ENCODE data around the gene DNTT.

DNTT gene

DNA sequence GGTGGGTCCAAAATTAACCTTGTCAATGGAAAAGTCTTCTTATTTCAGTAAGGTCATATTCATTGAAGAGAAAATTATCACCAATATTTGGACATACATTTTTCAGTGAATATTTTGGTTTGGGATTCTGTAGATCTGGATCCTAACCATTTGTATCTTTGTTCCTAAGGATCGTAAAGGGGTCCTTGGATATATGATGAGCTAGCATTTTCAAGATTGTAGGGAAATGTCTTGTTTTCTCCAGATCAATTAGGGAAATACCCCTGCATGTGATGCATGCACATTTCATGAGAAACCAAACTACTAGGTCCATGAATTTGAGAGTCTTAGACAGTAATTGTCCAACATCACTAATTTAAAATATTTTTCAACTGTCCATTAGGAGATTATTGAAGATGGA lies 18.0 kb downstream of the DNTT start:
- Histone ChIP-seq H3K4ac (ENCODE audit: low read length) (no peak overlapping the region), H3K9ac (ENCODE audit: low read depth, low read length, poor library complexity) (no peak overlapping the region), H3K4me3 (ENCODE audit: low read length in 2 of 2) (no peak overlapping the region), H3K79me1 (ENCODE audit: low read depth, low read length) (no peaks in the 10 kb centered on the region), H3K9me3 (replicated peaks in 1 of 2; ENCODE audit: control insufficient read depth in 2 of 2, insufficient read depth in 1 of 2, low read depth in 1 of 2, low read length in 2 of 2) (no peaks in the 10 kb centered on the region), H2BK5ac (ENCODE audit: low read length) (no peak overlapping the region), H3K4me1 (ENCODE audit: control insufficient read depth in 2 of 2, insufficient read depth in 1 of 2, low read depth in 1 of 2, low read length in 2 of 2) (no peaks in the 10 kb centered on the region), H3K27ac (replicated peaks; ENCODE audit: low read length) (no peak overlapping the region), H3K23ac (ENCODE audit: low read depth, low read length, poor library complexity) (no peak overlapping the region), H2AFZ (ENCODE audit: low read length) (no peak overlapping the region), H4K8ac (ENCODE audit: low read depth, low read length) (no peak overlapping the region), H2BK12ac (ENCODE audit: low read length) (no peak overlapping the region), H2AK5ac (ENCODE audit: low read depth, low read length) (no peak overlapping the region), H3K14ac (ENCODE audit: low read length) (no peak overlapping the region), H2BK15ac (ENCODE audit: low read length) (no peak overlapping the region), H4K91ac (ENCODE audit: low read depth, low read length, poor library complexity) (no peak overlapping the region), H2BK120ac (ENCODE audit: low read depth, low read length) (no peak overlapping the region), H3K36me3 (replicated peaks in 1 of 2; ENCODE audit: control insufficient read depth in 2 of 2, insufficient read depth in 2 of 2, low read length in 2 of 2) (no peaks in the 10 kb centered on the region), H3K27me3 (ENCODE audit: control insufficient read depth in 3 of 3, insufficient read depth in 3 of 3, low read depth in 1 of 3, low read length in 3 of 3) (no peaks in the 10 kb centered on the region), H3K18ac (ENCODE audit: low read length) (no peak overlapping the region), H3K4me2 (ENCODE audit: insufficient read depth, low read length, poor library complexity, severe bottlenecking) (no peak overlapping the region)
- no peak for DNase-seq (ENCODE audit: low spot score)
- WGBS, 2 donors (ENCODE audit: extremely low coverage in 2 of 2, insufficient read length in 2 of 2, insufficient replicate concordance in 1 of 2), result no CpG with 5 or more reads among the region's 1 CpG

DNA sequence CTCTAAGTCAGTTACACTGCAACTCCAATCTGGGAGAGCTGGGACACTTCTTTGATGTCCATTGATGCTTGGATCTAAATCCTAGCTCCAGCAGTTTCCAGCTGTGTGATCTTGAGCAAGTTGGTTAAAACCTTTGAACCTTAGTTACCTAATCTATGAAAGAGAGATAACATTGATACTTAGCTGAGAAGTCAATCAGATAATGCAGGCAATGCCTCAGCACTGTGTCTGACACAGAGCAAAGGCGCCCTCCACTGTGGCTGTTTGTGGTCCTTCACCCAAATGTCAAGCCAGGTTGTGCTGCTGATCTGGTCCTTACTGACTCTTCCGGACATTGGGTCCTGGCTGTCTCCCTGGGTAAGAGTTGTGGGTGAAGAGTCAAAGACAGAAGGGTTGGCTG lies 20.2 kb downstream of the DNTT start:
- no peak overlapping the region for H3K4me3 ChIP-seq (ENCODE audit: low read length in 2 of 2)
- H3K36me3 ChIP-seq (replicated peaks in 1 of 2; ENCODE audit: control insufficient read depth in 2 of 2, insufficient read depth in 2 of 2, low read length in 2 of 2), result no peaks in the 10 kb centered on the region
- no peaks in the 10 kb centered on the region for H3K9me3 ChIP-seq (replicated peaks in 1 of 2; ENCODE audit: control insufficient read depth in 2 of 2, insufficient read depth in 1 of 2, low read depth in 1 of 2, low read length in 2 of 2)
- H3K27ac ChIP-seq (replicated peaks; ENCODE audit: low read length), result no peak overlapping the region
- no peaks in the 10 kb centered on the region for H3K4me1 ChIP-seq (ENCODE audit: control insufficient read depth in 2 of 2, insufficient read depth in 1 of 2, low read depth in 1 of 2, low read length in 2 of 2)
- no peak overlapping the region for H2BK12ac ChIP-seq (ENCODE audit: low read length)
- H2BK5ac ChIP-seq (ENCODE audit: low read length), result no peak overlapping the region
- H2BK15ac ChIP-seq (ENCODE audit: low read length), result no peak overlapping the region
- no peak overlapping the region for H3K14ac ChIP-seq (ENCODE audit: low read length)
- WGBS, 2 donors (ENCODE audit: extremely low coverage in 2 of 2, insufficient read length in 2 of 2, insufficient replicate concordance in 1 of 2), result no CpG with 5 or more reads among the region's 2 CpGs
- H3K9ac ChIP-seq (ENCODE audit: low read depth, low read length, poor library complexity), result no peak overlapping the region
- H4K8ac ChIP-seq (ENCODE audit: low read depth, low read length), result no peak overlapping the region
- no peaks in the 10 kb centered on the region for H3K27me3 ChIP-seq (ENCODE audit: control insufficient read depth in 3 of 3, insufficient read depth in 3 of 3, low read depth in 1 of 3, low read length in 3 of 3)
- H3K4ac ChIP-seq (ENCODE audit: low read length), result no peak overlapping the region
- no peak overlapping the region for H2AFZ ChIP-seq (ENCODE audit: low read length)
- H3K23ac ChIP-seq (ENCODE audit: low read depth, low read length, poor library complexity), result no peak overlapping the region
- H3K4me2 ChIP-seq (ENCODE audit: insufficient read depth, low read length, poor library complexity, severe bottlenecking), result no peak overlapping the region
- no peaks in the 10 kb centered on the region for H3K79me1 ChIP-seq (ENCODE audit: low read depth, low read length)
- no peak overlapping the region for H3K18ac ChIP-seq (ENCODE audit: low read length)
- H2AK5ac ChIP-seq (ENCODE audit: low read depth, low read length), result no peak overlapping the region
- DNase-seq (ENCODE audit: low spot score), result no peak
- no peak overlapping the region for H2BK120ac ChIP-seq (ENCODE audit: low read depth, low read length)
- no peak overlapping the region for H4K91ac ChIP-seq (ENCODE audit: low read depth, low read length, poor library complexity)

DNA sequence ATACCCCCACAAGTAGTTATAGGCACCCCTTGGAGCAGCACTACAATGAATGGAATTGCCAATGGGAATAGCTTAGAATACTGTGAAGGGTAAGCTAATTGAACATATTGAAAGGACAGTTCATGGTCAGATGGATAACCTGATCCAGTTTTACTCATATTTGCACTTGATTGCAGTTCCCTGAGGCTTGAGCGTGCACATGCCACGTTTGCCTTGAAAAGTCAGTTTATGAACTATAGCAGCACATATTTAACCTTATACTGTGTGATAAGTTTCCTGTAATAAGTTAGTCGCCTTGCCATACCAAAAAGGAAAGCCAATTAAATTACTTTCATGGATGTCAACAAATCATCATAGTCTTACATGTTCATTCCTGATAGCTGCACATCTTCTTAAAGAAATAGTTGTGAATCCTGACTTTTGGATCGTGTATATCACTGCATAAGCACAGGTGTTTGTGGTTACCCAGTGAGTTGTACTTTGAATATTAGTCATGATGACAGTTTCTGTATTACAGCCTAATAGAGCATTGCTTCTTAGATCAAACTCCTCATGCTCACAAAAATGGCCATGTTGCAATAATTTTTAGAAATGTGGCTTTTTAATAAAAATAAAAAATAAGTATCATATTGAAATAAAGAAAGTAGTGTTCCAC lies 21.6 kb downstream of the DNTT start:
- H3K79me1 ChIP-seq (ENCODE audit: low read depth, low read length), result no peaks in the 10 kb centered on the region
- no peak for DNase-seq (ENCODE audit: low spot score)
- no peak overlapping the region for H3K18ac ChIP-seq (ENCODE audit: low read length)
- no peak overlapping the region for H3K14ac ChIP-seq (ENCODE audit: low read length)
- no peak overlapping the region for H2BK15ac ChIP-seq (ENCODE audit: low read length)
- no peaks in the 10 kb centered on the region for H3K9me3 ChIP-seq (replicated peaks in 1 of 2; ENCODE audit: control insufficient read depth in 2 of 2, insufficient read depth in 1 of 2, low read depth in 1 of 2, low read length in 2 of 2)
- H3K9ac ChIP-seq (ENCODE audit: low read depth, low read length, poor library complexity), result no peak overlapping the region
- H3K4me3 ChIP-seq (ENCODE audit: low read length in 2 of 2), result no peak overlapping the region
- no peak overlapping the region for H4K91ac ChIP-seq (ENCODE audit: low read depth, low read length, poor library complexity)
- no peak overlapping the region for H3K27ac ChIP-seq (replicated peaks; ENCODE audit: low read length)
- no peak overlapping the region for H3K23ac ChIP-seq (ENCODE audit: low read depth, low read length, poor library complexity)
- no peak overlapping the region for H3K4me2 ChIP-seq (ENCODE audit: insufficient read depth, low read length, poor library complexity, severe bottlenecking)
- no peak overlapping the region for H2AFZ ChIP-seq (ENCODE audit: low read length)
- no peaks in the 10 kb centered on the region for H3K4me1 ChIP-seq (ENCODE audit: control insufficient read depth in 2 of 2, insufficient read depth in 1 of 2, low read depth in 1 of 2, low read length in 2 of 2)
- H4K8ac ChIP-seq (ENCODE audit: low read depth, low read length), result no peak overlapping the region
- H2AK5ac ChIP-seq (ENCODE audit: low read depth, low read length), result no peak overlapping the region
- no peak overlapping the region for H2BK120ac ChIP-seq (ENCODE audit: low read depth, low read length)
- no CpG with 5 or more reads among the region's 4 CpGs for WGBS, 2 donors (ENCODE audit: extremely low coverage in 2 of 2, insufficient read length in 2 of 2, insufficient replicate concordance in 1 of 2)
- H3K36me3 ChIP-seq (replicated peaks in 1 of 2; ENCODE audit: control insufficient read depth in 2 of 2, insufficient read depth in 2 of 2, low read length in 2 of 2), result no peaks in the 10 kb centered on the region
- no peak overlapping the region for H3K4ac ChIP-seq (ENCODE audit: low read length)
- H3K27me3 ChIP-seq (ENCODE audit: control insufficient read depth in 3 of 3, insufficient read depth in 3 of 3, low read depth in 1 of 3, low read length in 3 of 3), result no peaks in the 10 kb centered on the region
- no peak overlapping the region for H2BK12ac ChIP-seq (ENCODE audit: low read length)
- no peak overlapping the region for H2BK5ac ChIP-seq (ENCODE audit: low read length)

DNA sequence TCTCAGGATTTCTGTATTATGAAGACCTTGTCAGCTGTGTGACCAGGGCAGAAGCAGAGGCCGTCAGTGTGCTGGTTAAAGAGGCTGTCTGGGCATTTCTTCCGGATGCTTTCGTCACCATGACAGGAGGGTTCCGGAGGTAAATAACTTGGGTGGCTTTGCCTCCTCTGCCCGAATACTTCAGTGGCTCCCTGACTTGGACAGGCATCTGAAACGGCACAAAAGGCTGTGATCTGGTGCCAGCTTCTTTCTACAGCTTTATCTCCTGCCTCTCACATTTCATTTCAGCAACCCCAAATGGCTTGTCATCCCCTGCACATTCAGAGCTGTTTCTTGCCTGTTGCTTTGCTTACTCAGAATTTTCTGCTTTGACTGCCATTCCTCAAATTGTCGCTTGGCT lies 23.2 kb downstream of the DNTT start:
- DNase-seq (ENCODE audit: low spot score), result no peak
- Histone ChIP-seq H2BK5ac (ENCODE audit: low read length) (no peak overlapping the region), H4K8ac (ENCODE audit: low read depth, low read length) (no peak overlapping the region), H2AK5ac (ENCODE audit: low read depth, low read length) (no peak overlapping the region), H3K79me1 (ENCODE audit: low read depth, low read length) (no peaks in the 10 kb centered on the region), H3K9me3 (replicated peaks in 1 of 2; ENCODE audit: control insufficient read depth in 2 of 2, insufficient read depth in 1 of 2, low read depth in 1 of 2, low read length in 2 of 2) (no peaks in the 10 kb centered on the region), H2BK120ac (ENCODE audit: low read depth, low read length) (no peak overlapping the region), H2BK15ac (ENCODE audit: low read length) (no peak overlapping the region), H2BK12ac (ENCODE audit: low read length) (no peak overlapping the region), H3K4ac (ENCODE audit: low read length) (no peak overlapping the region), H4K91ac (ENCODE audit: low read depth, low read length, poor library complexity) (no peak overlapping the region), H3K4me1 (ENCODE audit: control insufficient read depth in 2 of 2, insufficient read depth in 1 of 2, low read depth in 1 of 2, low read length in 2 of 2) (no peaks in the 10 kb centered on the region), H3K36me3 (replicated peaks in 1 of 2; ENCODE audit: control insufficient read depth in 2 of 2, insufficient read depth in 2 of 2, low read length in 2 of 2) (no peaks in the 10 kb centered on the region), H3K27me3 (ENCODE audit: control insufficient read depth in 3 of 3, insufficient read depth in 3 of 3, low read depth in 1 of 3, low read length in 3 of 3) (no peaks in the 10 kb centered on the region), H2AFZ (ENCODE audit: low read length) (no peak overlapping the region), H3K27ac (replicated peaks; ENCODE audit: low read length) (no peak overlapping the region), H3K18ac (ENCODE audit: low read length) (no peak overlapping the region), H3K4me2 (ENCODE audit: insufficient read depth, low read length, poor library complexity, severe bottlenecking) (no peak overlapping the region), H3K23ac (ENCODE audit: low read depth, low read length, poor library complexity) (no peak overlapping the region), H3K4me3 (ENCODE audit: low read length in 2 of 2) (no peak overlapping the region), H3K14ac (ENCODE audit: low read length) (no peak overlapping the region), H3K9ac (ENCODE audit: low read depth, low read length, poor library complexity) (no peak overlapping the region)
- WGBS, 2 donors (ENCODE audit: extremely low coverage in 2 of 2, insufficient read length in 2 of 2, insufficient replicate concordance in 1 of 2), result no CpG with 5 or more reads among the region's 7 CpGs
